Measurements from ENCODE around the gene CSTA. TPM values are rescaled to one million over a fixed set of nuclear protein-coding genes. Genes with fewer than 3 reads are reported as not detected.

CSTA gene
- total and polyA plus RNA-seq, 8 donors = 0.73 to 19.8 (median 1.0) TPM

- no peak for TF ChIP-seq CTCF (IDR thresholded peaks at IDR 0.05)
- peak; percentile 16 for ATAC-seq
These were observed 30.7 kb upstream of the CSTA start for GRCh38 chr3:122294359-122294758.

GRCh38 chr3:122295266-122296062 is 29.6 kb upstream of the CSTA start:
- H3K4me1 ChIP-seq = peaks cover 7 to 13% of the 10 kb centered on the region in 2 donors
- H3K9me3 ChIP-seq = peaks cover 0 to 2% of the 10 kb centered on the region in 2 donors
- H3K27me3 ChIP-seq = no peaks in the 10 kb centered on the region
- no peak overlapping the region for H3K4me3 ChIP-seq
- H3K36me3 ChIP-seq = no peaks in the 10 kb centered on the region
- DNase-seq = peak in 1 of 4 donors; percentile 64
- intact Hi-C loops (cut with DNase I) = no loop called here
- peak; percentile 89 for ATAC-seq
- TF ChIP-seq CTCF (IDR thresholded peaks at IDR 0.05) = no peak
- H3K27ac ChIP-seq = peak overlapping the region; percentile 36 to 73

More at GRCh38 chr3:122294359-122294758, 30.7 kb upstream of the CSTA start:
- Histone ChIP-seq H3K27ac (peak overlapping the region; percentile 10 to 73), H3K27me3 (no peaks in the 10 kb centered on the region), H3K9me3 (no peaks in the 10 kb centered on the region), H3K36me3 (no peaks in the 10 kb centered on the region), H3K4me1 (peaks cover 7 to 13% of the 10 kb centered on the region in 2 donors), H3K4me3 (no peak overlapping the region)
- peak in 2 of 4 donors; percentile 14 to 25 for DNase-seq
- intact Hi-C loops (cut with DNase I) = no loop called here

GRCh38 chr3:122298239-122298638 is 26.8 kb upstream of the CSTA start:
- DNase-seq = no peak
- H3K36me3 ChIP-seq = no peaks in the 10 kb centered on the region
- peaks cover 0 to 2% of the 10 kb centered on the region in 2 donors for H3K9me3 ChIP-seq
- no peak for ATAC-seq
- peaks cover 7 to 13% of the 10 kb centered on the region in 2 donors for H3K4me1 ChIP-seq
- H3K4me3 ChIP-seq = no peak overlapping the region
- intact Hi-C loops (cut with DNase I) = no loop called here
- H3K27me3 ChIP-seq = no peaks in the 10 kb centered on the region
- no peak overlapping the region for H3K27ac ChIP-seq
- no peak for TF ChIP-seq CTCF (IDR thresholded peaks at IDR 0.05)

- intact Hi-C loops (cut with DNase I) = no loop called here
- H3K9me3 ChIP-seq = peaks cover 0 to 2% of the 10 kb centered on the region in 2 donors
- DNase-seq (no peak), ATAC-seq (no peak)
- H3K27me3 ChIP-seq = no peaks in the 10 kb centered on the region
- peaks cover 7% of the 10 kb centered on the region in 2 donors for H3K4me1 ChIP-seq
- H3K36me3 ChIP-seq = no peaks in the 10 kb centered on the region
- no peak overlapping the region for H3K27ac ChIP-seq
- no peak for TF ChIP-seq CTCF (IDR thresholded peaks at IDR 0.05)
- no peak overlapping the region for H3K4me3 ChIP-seq
These were observed 25.8 kb upstream of the CSTA start for GRCh38 chr3:122299215-122299614.

GRCh38 chr3:122299872-122300460 is 25.1 kb upstream of the CSTA start:
- H3K36me3 ChIP-seq = no peaks in the 10 kb centered on the region
- no peak overlapping the region for H3K27ac ChIP-seq
- intact Hi-C loops (cut with DNase I) = no loop called here
- H3K4me1 ChIP-seq = no peaks in the 10 kb centered on the region
- no peaks in the 10 kb centered on the region for H3K27me3 ChIP-seq
- ATAC-seq = no peak
- peak; percentile 44 to 63 for TF ChIP-seq CTCF (IDR thresholded peaks at IDR 0.05)
- H3K9me3 ChIP-seq = peaks cover 0 to 2% of the 10 kb centered on the region in 2 donors
- no peak for DNase-seq
- H3K4me3 ChIP-seq = no peak overlapping the region
